Measurements from ENCODE around the gene UGT2B15.
"Not testable (repeated sequence)": the region's sequence is repeated elsewhere in the genome, so short reads cannot be mapped to it uniquely, and the experiment has no call there.

Gene UGT2B15

DNA sequence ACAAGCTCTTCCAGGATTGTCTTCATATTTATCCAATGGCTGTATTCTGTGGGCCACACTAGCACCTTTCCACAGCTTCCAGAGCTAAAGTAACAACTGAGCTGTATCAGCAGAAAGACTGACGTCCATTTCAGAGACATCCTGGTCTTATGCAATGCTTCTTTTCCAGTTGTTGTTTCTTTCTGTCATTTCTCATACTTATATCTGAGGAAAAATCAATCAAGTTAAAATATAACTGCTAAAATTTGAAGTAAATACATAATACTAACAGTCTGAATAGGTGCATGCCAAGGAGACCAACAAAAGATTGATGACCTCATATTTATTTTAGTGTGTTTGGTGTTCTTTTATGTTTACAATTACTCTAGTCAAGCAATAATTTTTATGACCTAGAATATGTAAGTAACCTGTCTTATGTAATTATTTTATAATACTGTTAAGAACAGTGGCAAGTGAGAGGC, at the start of gene UGT2B15:
UGT2B15 (minus strand) TSS at position 174 of the 461 bp plus-strand sequence; CDS start at position 140, 34 bp downstream.
- FAIRE-seq, result not testable (repeated sequence)

DNA sequence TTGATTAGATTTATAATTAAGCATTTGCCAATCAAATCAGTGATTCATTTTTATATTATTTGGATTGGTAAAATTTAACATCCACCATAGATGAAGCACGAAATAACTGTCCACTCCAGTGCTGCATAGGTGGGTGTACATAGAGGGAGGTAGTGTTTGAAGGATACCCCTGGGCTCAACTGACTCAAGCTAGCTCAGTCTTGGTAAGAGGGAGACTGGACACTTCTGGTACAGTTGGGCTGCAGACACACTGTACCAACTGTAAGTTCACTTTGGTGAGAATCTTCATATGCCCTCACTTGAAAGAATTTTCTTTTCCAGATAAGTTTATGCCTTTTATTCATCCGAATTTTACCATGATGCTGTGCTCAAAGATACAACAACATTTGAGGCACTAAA, 48.6 kb upstream of the UGT2B15 start:
- DNase-seq (ENCODE audit: insufficient read length, low spot score) (no peak), FAIRE-seq (no peak)

More for the DNA sequence above, at the start of gene UGT2B15:
- DNase-seq (ENCODE audit: insufficient read length, low spot score), result not testable (repeated sequence)

DNA sequence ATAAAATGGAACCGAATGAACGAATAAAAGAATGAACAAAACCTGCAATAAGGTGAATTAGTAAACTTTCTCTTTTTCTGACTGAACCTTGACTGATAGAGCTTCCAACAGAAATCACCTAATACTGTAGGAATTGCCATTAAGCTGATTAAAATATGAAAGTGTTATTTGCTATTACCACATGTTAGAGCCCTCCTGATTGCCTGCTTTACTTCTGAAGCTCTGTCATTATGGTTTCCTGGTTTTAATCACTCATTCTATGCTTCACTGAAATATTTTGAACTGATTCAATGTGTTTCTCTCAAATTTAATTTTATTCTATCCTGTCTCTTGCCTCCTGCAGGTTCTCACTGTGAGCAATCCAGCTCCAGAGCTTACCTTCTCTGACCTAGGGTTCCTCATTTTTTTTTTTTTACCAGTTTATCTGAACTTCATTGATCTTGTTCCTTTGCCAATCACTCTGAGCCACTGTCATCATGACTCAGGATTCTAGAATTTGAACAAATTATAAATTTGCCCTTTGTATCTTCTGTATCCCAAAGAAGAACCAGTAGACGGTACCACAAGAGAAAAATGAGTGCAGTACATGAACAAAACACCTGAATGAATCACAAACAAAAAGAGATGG, 48.1 kb upstream of the UGT2B15 start:
- FAIRE-seq, result no peak

DNA sequence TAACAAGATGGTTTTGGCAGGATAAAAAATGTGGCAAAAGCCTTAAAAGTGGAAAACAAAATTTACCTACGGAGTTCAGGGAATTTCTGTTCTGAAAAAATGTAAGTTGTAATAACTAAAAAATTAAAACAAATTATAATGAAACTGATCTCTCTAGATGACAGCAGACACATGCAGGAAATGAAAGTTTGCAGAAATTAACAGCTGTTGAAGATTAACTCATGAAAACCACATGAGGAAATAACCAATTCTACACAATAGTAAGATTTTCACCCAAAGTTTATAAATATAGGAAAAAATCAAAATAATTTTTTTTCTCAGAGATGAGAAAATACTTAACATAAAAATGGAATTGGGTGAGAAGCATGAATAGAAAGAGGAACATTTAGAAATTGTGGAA, 47.5 kb upstream of the UGT2B15 start:
- FAIRE-seq, result no peak
- no peak for DNase-seq (ENCODE audit: insufficient read length, low spot score)

More for the DNA sequence above, 48.1 kb upstream of the UGT2B15 start:
- no peak for DNase-seq (ENCODE audit: insufficient read length, low spot score)

DNA sequence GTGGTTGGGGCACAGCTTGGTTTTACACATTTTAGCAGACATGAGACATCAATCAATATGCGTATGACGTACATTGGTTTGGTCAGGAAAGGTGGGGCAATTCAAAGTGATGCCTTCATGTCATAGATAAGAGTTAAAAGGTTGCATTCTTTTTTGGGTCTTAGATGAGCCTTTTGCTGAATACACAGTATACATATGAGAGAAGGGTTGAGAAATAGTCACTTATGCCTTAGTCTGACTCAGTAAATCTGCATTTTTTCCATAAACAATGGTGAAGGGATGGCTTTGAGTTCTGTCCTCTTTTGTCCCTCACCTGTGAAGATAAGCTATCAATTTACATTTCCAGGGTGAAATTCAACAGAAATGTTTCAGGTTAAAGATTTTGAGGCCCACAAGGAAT, 43.9 kb upstream of the UGT2B15 start:
- no peak for FAIRE-seq
- no peak for DNase-seq (ENCODE audit: insufficient read length, low spot score)

DNA sequence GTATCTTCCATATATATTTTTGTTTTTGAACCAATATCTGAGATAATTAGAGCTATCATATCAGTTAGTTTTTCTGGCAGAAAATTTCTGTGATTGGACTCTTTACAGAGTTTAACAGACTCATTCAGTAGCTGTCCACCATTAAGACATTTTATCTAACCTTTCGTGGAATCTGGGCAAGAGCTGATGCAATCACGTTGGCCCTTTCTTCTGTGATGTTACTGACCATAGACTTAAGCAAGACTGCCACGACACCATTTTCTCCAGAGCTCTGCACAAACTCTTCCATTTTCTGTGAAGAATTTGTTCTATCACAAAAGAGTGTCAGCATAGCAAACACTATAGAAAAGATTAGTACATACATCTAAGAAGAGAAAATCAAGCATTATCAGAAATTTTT, 41.8 kb upstream of the UGT2B15 start:
- DNase-seq (ENCODE audit: insufficient read length, low spot score), result no peak
- no peak for FAIRE-seq

DNA sequence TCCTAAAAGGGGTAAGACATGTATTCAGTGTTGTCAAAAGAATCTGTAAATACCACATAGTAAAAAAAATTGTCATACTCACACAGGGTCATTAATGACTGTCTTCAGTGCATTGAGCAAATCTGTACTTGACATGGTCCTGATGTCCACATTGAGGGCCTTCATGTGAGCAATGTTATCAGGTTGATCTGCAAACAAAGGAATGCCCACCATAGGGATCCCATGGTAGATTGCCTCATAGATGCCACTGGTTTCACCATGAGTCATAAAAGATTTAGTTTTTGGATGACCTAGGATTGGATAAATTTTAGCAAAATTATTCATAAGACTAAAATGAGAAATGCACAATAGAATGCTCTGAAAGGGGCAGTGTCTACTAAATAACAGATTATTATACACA, 38.1 kb upstream of the UGT2B15 start:
- DNase-seq (ENCODE audit: insufficient read length, low spot score), result no peak
- no peak for FAIRE-seq

DNA sequence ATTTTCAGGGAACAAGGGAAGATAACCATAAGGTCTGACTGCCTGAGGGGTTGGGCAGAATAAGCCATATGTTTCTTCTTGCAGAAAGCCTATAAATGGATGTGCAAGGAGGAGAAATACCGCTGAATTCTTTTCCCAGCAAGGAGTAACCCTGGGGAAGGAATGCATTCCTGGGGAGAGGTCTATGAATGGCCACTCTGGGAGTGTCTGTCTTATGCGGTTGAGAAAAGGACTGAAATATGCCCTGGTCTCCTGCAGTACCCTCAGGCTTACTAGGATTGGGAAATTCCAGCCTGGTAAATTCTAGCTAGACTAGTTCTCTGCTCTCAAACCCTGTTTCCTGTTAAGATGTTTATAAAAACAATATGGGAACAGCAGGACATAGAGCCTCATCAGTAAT, 32.7 kb upstream of the UGT2B15 start:
- not testable (repeated sequence) for FAIRE-seq

DNA sequence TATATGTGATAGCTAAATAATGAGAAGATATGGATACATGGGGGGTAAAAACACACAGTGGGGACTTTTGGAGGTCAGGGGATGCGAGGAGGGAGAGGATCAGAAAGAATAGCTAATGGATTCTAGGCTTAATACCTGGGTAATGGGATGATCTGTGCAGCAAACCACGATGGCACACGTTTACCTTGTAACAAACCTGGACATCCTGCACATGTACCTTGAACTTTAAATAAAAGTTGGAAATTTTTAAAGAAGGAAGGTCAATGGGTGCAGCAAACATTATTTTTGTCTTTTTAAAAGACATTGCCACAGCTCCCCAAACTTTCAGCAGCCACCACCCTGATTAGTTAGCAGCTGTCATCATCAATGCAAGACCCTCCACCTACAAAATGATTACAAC, 29.7 kb upstream of the UGT2B15 start:
- no peak for FAIRE-seq

More for the DNA sequence above, 32.7 kb upstream of the UGT2B15 start:
- not testable (repeated sequence) for DNase-seq (ENCODE audit: insufficient read length, low spot score)

DNA sequence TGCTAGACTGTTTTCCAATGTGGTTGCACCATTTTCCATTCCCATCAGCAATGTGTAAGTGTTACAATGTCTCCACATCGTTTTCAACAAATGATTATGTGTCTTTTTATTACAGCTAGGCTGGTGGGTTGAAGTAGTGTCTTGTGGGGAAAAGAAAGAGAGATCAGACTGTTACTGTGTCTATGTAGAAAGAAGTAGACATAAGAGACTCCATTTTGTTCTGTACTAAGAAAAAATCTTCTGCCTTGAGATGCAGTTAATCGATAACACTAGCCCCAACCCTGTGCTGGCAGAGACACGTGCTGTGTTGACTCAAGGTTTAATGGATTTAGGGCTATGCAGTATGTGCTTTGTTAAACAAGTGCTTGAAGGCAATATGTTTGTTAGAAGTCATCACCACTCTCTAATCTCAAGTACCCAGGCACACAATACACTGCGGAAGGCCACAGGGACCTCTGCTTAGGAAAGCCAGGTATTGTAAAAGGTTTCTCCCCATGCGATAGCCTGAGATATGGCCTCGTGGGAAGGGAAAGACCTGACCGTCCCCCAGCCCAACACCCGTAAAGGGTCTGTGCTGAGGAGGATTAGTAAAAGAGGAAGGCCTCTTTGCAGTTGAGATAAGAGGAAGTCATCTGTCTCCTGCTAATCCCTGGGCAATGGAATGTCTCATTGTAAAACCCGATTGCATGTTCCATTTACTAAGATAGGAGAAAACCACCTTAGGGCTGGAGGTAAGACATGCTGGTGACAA, 23.0 kb upstream of the UGT2B15 start:
- DNase-seq (ENCODE audit: insufficient read length, low spot score) (no peak), FAIRE-seq (no peak)

More for the DNA sequence above, 29.7 kb upstream of the UGT2B15 start:
- DNase-seq (ENCODE audit: insufficient read length, low spot score), result no peak

DNA sequence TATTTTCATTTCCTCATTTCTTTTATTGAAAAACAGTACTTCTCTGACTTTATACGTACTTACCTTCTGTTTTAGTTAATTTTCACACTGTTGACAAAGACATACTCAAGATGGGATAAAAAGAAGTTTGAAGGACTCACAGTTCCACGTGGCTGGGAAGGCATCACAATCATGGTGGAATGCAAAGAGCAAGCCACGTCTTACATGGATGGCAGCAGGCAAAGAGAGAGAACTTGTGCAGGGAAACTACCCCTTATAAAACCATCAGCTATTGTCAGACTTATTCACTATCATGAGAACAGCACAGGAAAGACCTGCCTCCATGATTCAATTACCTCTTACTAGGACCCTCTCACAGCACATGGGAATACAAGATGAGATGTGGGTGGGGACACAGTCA, 20.7 kb upstream of the UGT2B15 start:
- DNase-seq (ENCODE audit: insufficient read length, low spot score) (no peak), FAIRE-seq (no peak)

DNA sequence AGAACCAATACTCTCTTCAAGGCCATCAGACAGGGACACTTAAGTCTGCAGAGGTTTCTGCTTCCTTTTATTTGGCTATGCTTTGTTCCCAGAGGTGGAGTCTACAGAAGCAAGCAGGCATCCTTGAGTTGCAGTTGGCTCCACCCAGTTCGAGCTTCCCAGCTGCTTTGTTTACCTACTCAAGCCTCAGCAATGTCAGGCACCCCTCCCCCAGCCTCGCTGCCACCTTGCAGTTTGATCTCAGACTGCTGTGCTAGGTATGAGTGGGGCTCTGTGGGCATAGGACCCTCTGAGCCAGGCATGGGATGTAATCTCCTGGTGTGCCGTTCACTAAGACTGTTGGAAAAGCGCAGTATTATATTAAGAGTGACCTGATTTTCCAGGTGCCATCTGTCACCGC, 12.6 kb upstream of the UGT2B15 start:
- DNase-seq (ENCODE audit: insufficient read length, low spot score) (no peak), FAIRE-seq (no peak)

DNA sequence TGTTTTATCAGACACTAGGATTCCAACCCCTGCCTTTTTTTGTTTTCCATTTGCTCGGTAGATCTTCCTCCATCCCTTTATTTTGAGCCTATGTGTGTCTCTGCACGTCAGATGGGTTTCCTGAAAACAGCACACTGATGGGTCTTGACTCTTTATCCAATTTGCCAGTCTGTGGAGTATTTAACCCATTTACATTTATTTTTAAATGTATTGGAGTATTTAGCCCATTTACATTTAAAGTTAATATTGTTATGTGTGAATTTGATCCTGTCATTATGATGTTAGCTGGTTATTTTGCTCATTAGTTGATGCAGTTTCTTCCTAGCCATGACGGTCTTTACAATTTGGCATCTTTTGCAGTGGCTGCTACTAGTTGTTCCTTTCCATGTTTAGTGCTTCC, 10.8 kb upstream of the UGT2B15 start:
- not testable (repeated sequence) for DNase-seq (ENCODE audit: insufficient read length, low spot score); FAIRE-seq

DNA sequence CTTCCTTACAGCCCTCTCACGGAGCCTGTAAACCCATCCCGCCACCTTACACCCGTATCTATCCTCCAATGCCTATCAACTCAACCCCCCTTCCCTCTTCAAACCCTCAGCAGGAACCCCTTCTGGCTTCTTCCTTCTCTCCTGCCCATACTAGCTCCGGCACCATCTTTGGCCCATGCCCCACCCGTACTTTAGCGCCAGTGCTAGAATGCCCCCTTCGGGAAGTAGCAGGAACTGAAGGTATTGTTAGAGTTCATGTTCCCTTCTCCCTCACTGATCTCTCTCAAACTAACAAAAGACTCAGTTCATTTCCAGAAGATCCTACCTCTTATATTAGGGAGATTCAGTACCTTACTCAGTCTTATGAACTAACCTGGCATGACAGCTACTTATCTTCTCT, 2.7 kb upstream of the UGT2B15 start:
- DNase-seq (ENCODE audit: insufficient read length, low spot score), result no peak
- FAIRE-seq, result no peak

DNA sequence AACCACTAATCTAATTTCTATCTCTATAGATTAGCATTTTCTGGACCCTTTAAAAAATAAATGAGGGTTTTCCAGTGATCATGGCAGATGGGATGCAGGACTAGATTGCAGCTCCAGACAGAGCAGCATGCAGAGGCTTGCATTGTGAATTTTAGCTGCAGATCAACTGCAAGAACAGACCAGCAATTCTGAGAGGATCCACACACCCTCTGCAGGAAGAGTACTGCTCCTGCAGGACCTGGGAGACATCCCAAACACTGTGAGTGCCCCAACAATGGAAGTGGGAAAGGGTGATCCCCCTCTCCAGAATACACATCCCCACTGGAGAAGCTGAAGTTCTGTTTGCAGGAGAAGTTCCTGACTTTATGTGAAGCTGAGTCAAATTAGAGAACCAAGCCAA, 765 bp upstream of the UGT2B15 start:
- FAIRE-seq; DNase-seq (ENCODE audit: insufficient read length, low spot score): not testable (repeated sequence)

DNA sequence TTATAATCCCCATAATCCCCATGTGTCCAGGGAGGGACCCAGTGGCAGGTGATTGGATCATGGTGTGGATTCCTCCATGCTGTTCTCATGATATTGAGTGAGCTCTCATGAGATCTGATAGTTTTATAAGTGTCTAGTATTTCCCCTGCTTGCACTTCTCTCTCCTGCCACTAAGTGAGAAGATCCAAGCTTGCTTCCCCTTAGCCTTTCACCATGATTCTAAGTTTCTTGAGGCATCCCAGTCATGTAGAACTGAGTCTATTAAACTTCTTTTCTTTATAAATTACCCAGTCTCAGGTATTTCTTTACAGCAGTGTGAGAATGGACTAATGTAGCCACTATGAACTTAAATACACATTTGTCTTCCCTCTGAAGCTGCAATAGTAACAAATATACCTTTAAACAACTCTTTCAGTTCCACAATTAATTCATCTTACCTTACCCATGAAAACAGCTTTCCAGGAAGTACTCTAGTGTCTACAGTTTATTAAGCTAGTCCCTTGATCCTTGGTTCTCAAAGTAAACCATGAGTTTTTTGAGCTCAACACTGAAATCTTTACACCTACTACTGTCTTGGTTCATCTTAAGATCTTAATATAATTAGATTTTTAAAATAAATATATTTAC, 1.8 kb downstream of the UGT2B15 start:
- not testable (repeated sequence) for DNase-seq (ENCODE audit: insufficient read length, low spot score); FAIRE-seq

DNA sequence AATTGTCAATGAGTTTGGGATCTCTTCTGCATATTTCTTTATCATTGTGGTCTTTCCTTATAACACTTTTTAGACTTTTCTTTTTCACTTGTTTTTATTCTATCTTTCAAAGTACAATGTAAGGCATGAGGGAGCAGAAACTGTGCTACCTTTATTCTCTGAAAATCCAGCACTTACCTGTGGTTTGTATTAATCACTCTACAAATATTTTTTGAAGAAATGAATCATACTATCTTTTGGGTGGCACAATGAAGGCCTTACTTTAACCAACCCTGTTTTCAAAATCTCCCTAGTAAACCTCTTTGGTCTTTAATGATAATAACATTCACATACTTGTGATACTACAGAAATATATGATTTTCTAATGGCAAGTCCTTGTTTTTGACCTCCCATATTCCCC, 2.9 kb downstream of the UGT2B15 start:
- not testable (repeated sequence) for FAIRE-seq; DNase-seq (ENCODE audit: insufficient read length, low spot score)

DNA sequence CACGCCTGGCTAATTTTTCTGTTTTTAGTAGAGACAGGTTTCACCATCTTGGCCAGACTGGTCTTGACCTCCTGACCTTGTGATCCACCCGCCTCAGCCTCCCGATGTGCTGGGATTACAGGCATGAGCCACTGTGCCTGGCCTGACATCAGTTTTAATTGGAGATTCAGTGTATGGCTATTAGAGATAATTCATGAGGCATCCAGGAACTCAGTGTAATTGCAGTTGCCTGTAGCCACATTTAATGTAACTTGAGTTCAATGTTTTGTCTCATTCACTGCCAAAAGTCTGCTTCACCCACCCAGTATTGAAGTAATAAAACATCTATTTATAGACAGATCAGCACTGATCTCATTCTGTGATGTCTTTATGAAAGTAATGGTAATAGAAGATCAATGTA, 5.7 kb downstream of the UGT2B15 start:
- DNase-seq (ENCODE audit: insufficient read length, low spot score); FAIRE-seq: not testable (repeated sequence)

DNA sequence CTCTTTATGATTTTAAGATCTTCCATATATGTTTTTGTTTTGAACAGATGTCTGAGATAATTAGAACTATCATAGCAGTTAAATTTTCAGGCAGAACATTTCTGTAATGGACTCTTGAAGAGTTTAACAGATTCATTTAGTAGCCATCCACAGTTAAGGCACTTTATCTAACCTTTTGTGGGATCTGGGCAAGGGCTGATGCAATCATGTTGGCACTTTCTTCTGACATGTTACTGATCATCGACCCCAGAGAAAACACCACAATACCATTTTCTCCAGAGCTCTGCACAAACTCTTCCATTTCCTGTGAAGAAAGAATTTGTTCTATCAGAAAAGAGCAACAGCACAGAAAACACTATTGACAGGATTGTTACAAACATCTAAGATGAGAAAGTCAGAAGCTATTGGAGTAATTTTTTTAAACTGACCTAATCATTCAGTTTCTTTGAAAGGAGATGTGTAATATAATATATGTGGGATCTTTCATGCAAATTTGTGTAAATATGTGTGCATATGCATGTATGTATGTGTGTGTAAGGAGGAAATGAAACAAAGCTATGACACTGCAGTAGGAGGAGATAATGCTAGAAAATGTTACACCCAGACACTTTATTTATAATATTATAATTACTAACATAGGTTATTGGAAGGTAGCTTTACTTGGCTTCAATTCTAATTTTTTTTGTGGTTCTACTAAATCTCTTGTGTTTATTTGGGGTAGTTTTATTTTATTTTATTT, 7.4 kb downstream of the UGT2B15 start:
- not testable (repeated sequence) for FAIRE-seq

DNA sequence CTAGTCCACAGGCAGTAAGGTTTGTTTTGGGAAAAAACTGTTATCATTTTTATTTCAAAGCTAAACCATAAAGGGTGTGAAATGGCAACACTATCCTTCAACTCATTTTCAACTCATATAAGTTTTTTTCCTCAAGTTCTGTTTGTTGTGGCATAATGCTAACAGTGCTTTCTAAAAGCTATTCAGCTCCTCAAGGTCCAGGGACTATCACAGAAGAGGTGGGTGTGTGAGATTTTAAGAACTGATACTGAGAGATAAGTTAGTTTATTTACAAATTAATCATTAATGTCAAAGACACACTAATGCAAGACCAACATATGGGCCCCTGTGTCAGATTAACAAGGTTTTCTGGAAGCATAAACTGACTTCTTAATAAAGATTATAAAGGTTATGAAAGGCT, 11.8 kb downstream of the UGT2B15 start:
- DNase-seq (ENCODE audit: insufficient read length, low spot score) (no peak), FAIRE-seq (no peak)

More for the DNA sequence above, 7.4 kb downstream of the UGT2B15 start:
- DNase-seq (ENCODE audit: insufficient read length, low spot score), result not testable (repeated sequence)
